H1 (cell line): ENCODE measurements around the gene DCTN3. TPM values are rescaled to one million over a fixed set of nuclear protein-coding genes. Genes with fewer than 3 reads are reported as not detected.

Experiments used
- HDAC2 ChIP-seq, 2 experiments: fragments of 300-600 bp in 1 of 2; sonication (generic) in 1 of 2; IDR thresholded peaks; 2 replicates each; pipeline ENCODE4 v1.6.1; 2011 to 2012; ENCODE audit warnings: low read depth in 2 of 2, low read length in 2 of 2, mild to moderate bottlenecking in 2 of 2, moderate library complexity in 2 of 2, borderline replicate concordance in 1 of 2, inconsistent platforms in 1 of 2
- KDM1A ChIP-seq: fragments of 200-600, 300-600 bp; sonication (generic); IDR thresholded peaks from 2 replicates; pipeline ENCODE4 v1.7.1; 2016; ENCODE audit warnings: mild to moderate bottlenecking, low read length, borderline replicate concordance
- polyA plus RNA-seq, 7 experiments: library from polyadenylated mRNA; depleted of rRNA in 3 of 7; stranded (reverse) in 5 of 7; unstranded in 2 of 7; fragments of >200 nt in 5 of 7; fragments of 200-250 nt in 2 of 7; gene quantifications; 1 replicate in 5 of 7; 2 replicates in 1 of 7; 4 replicates in 1 of 7; pipeline versions ENCODE4 v1.2.1 to v1.2.3, GENCODE V29; 2011 to 2013; ENCODE audit warnings: missing spikeins in 2 of 7, mixed read lengths in 2 of 7
- total RNA-seq: library from RNA; stranded (reverse); fragmentation: NEBNext Ultra II Directional; extraction: Animal tissue kit (Norgen Biotek cat#: 25700); gene quantifications from 2 replicates; pipeline ENCODE4 v1.2.1, GENCODE V29; 2021

Gene DCTN3
- total and polyA plus RNA-seq, 2 of the 8 experiments (the other 6 are each of a cell fraction or from before 2014, with no cell fraction given) = 25.6 to 39.2 TPM

- TF ChIP-seq KDM1A = no peak; the same call in 1 of the 2 replicates
- TF ChIP-seq HDAC2 (IDR thresholded peaks at IDR 0.05; ENCODE audit: borderline replicate concordance in 1 of 2, low read depth in 2 of 2, low read length in 2 of 2) = no peak
Measured at GRCh38 chr9:34591248-34591916, 28.9 kb downstream of the DCTN3 start (continued).
